Central memory CD8-positive, alpha-beta T cell (primary cell): ENCODE results near the gene GPAT2.
A peak's percentile ranks its signal among the peaks of the same experiment; 100 is the strongest.
"Not testable (repeated sequence)": the region's sequence is repeated elsewhere in the genome, so short reads cannot be mapped to it uniquely, and the experiment has no call there.

Experiments used
- ATAC-seq: fragments of 150-1000 bp; cut with Tn5 transposase; replicated peaks from 2 replicates; pipeline ENCODE4 v1.10.0; 2022; ENCODE audit warnings: mild to moderate bottlenecking, moderate FRiP score, moderate number of reproducible peaks; ENCODE audit not compliant: poor library complexity, severe bottlenecking; ENCODE audit errors: extremely low read depth
- DNase-seq, 2 donors: peaks; one replicate each; pipeline ENCODE4 v3.0.0; 2021; ENCODE audit warnings: low spot score in 2 of 2
- H3K27ac Mint-ChIP-seq: one replicate; pipeline ENCODE4 v1.8.0; 2022; ENCODE audit warnings: low read depth, mild to moderate bottlenecking, moderate library complexity, mixed read lengths
- H3K27me3 Mint-ChIP-seq: one replicate; pipeline ENCODE4 v1.8.0; 2022; ENCODE audit warnings: mixed read lengths
- H3K36me3 Mint-ChIP-seq: one replicate; pipeline ENCODE4 v1.8.0; 2022; ENCODE audit warnings: mild to moderate bottlenecking, moderate library complexity, mixed read lengths; ENCODE audit not compliant: insufficient read depth
- H3K4me1 Mint-ChIP-seq: one replicate; pipeline ENCODE4 v1.8.0; 2022; ENCODE audit warnings: mixed read lengths
- H3K4me3 Mint-ChIP-seq: one replicate; pipeline ENCODE4 v1.8.0; 2022; ENCODE audit warnings: mild to moderate bottlenecking, moderate library complexity, mixed read lengths
- H3K9me3 Mint-ChIP-seq: one replicate; pipeline ENCODE4 v1.8.0; 2022; ENCODE audit warnings: mixed read lengths

Gene GPAT2

DNA sequence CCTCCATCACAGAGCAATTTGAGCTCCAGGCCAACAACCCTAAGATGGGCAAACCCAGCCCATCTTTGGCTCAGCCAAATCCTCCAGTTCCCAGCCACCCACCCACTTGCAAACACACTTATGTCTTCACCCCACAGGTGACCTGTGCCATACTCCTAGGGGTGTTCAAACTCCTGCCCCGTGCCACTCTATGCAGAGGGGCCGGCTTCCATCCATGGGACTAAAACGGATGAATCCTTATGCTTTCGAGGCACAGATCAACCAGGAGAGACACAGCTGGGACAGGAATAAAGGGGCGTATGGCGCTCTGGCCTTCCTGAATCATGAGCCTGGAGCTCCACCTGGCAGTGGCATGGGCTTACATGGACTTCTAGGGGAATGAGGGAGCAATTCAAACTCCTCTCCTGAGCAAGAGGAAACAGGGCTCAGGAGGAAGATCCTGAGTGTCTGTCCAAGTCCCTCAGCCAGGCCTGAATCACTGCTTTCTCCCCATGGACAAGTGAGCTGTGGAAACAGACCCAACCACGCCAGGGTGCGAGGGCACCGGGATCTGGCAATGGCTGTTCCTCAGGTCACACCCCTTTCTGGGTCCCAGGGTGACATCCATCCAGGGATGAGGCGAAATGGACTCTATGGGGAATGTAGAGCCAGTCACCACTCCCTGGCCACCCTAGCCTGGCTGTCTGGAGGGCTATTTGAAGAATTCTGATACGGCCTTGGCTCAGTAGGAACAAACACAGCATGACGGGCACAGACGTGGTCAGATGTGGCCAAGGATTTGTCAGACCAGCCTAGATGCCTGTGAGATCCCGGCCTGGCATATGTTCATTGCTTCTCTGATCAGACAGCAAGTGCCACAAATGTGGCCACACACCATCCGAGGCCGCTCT lies 36.6 kb upstream of the GPAT2 start:
- not testable (repeated sequence) for ATAC-seq, H3K36me3 Mint-ChIP-seq, H3K4me3 Mint-ChIP-seq, H3K4me1 Mint-ChIP-seq, H3K27ac Mint-ChIP-seq, DNase-seq
- Mint-ChIP-seq H3K27me3 (peaks cover 14% of the 10 kb centered on the region), H3K9me3 (peaks cover 12% of the 10 kb centered on the region)

DNA sequence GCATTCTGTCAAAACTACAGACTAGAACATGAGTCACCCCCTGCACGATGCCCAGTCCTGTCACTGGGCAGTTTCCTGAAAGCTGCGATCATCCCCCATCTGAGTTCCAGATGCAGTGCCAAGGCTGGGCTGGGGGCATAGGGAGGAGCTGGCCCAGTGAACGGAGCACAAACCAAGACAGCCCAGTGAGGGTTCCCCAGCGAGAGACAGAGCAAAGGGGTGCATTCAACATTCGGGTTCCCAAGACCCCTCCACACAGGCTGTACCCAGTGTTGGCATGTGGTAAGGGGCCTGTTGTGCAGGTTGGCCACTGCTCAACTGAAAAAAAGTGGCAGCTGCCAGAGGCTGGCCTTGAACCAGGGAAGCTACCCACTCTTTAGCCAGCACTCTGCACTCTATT lies 35.6 kb upstream of the GPAT2 start:
- H3K27me3 Mint-ChIP-seq, result peaks cover 14% of the 10 kb centered on the region
- not testable (repeated sequence) for ATAC-seq, H3K4me3 Mint-ChIP-seq, H3K4me1 Mint-ChIP-seq, H3K27ac Mint-ChIP-seq, DNase-seq, H3K36me3 Mint-ChIP-seq, H3K9me3 Mint-ChIP-seq

- not testable (repeated sequence) for ATAC-seq, H3K27ac Mint-ChIP-seq, H3K4me3 Mint-ChIP-seq, H3K9me3 Mint-ChIP-seq, H3K4me1 Mint-ChIP-seq, DNase-seq, H3K36me3 Mint-ChIP-seq
- peaks cover 14% of the 10 kb centered on the region for H3K27me3 Mint-ChIP-seq
Observed at GRCh38 chr2:96069878-96070277, 35.2 kb upstream of the GPAT2 start.

DNA sequence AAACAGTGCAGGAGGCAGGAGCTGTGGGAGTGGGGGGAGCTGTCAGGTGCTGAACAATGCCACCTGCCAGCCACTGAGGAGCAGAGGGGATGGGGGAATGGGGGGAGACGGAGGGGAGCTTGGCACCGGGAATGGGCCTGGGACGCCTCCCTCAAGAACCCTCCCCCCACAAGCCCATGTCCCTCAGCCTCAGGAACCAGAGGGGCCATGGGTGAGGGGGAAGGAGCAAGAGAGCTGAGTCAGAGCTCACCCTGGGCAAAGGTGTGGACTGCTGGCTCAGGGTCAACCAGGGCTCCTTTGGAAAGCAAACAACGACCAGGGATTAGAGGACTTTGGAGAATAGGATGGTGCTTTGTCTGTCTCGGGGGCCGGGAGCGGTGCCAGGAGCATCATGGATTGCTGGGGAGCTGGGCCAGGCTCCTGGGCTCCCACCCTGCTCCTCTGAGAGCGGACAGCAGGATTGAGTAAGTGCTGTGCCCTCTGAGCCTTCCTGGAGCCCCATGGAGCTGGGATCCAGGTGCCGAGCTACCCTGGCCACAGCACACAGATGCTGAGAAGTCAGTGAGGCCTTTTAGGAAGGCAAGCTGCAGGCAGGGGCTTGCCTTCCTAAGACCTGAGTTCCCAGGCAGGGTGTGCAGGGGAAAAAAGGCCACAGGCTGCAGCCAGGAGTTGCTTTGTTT lies 33.3 kb upstream of the GPAT2 start:
- H3K27me3 Mint-ChIP-seq, result peaks cover 14% of the 10 kb centered on the region
- DNase-seq, result peak in 1 of 2 donors; percentile 9
- not testable (repeated sequence) for H3K9me3 Mint-ChIP-seq, H3K4me3 Mint-ChIP-seq, H3K4me1 Mint-ChIP-seq, ATAC-seq, H3K27ac Mint-ChIP-seq, H3K36me3 Mint-ChIP-seq

DNA sequence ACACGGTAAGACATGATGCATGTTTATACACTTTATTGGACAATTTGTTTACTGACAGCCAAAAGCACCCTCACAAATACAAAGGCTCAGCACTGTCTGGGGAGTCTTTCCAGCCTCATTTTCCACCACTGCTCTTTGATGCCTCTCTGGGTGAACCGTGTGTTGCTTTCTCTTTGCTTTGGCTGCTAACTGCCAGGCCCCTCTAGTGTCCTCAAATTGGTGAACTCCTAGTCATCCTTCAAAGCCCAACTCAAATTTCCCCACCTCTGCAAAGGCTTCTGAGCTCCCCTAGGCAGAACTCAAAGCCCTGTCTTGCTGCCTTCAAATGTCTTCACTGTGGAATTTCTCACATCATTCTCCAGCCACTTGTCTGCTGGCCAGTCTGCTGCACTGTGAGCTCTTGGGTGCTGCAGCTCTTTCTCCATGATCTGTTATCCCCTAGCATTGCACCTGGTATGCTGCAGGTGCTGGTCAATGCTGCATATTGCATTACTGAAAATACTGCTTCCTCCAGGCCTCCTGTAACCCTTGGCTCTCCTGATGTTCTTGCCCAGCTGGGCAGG lies 32.5 kb upstream of the GPAT2 start:
- H3K4me1 Mint-ChIP-seq, H3K27ac Mint-ChIP-seq, H3K36me3 Mint-ChIP-seq, H3K4me3 Mint-ChIP-seq, H3K9me3 Mint-ChIP-seq, ATAC-seq, DNase-seq: not testable (repeated sequence)
- H3K27me3 Mint-ChIP-seq, result peaks cover 14% of the 10 kb centered on the region

DNA sequence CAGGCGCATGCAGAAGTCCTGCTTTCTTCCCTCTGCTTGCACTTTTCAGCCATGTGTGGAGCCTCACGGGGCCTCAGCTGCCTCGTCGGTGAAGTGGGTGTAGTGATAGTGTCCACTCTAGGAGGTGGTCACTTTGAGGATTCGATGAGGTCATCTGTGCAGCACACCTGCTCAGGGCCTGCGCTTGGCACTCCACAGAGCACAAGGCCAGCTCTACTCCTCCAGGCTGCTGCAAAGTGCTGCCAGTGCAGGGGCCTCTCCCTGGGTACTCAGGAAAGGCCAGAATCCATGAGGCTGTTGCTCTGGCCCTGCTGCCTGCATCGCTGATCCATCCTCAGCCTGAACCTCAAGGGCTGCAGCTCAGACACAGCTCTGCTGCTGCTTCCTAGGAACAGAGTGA lies 31.8 kb upstream of the GPAT2 start:
- H3K4me1 Mint-ChIP-seq, H3K27ac Mint-ChIP-seq, H3K9me3 Mint-ChIP-seq, ATAC-seq, H3K36me3 Mint-ChIP-seq, H3K4me3 Mint-ChIP-seq, DNase-seq: not testable (repeated sequence)
- peaks cover 14% of the 10 kb centered on the region for H3K27me3 Mint-ChIP-seq

DNA sequence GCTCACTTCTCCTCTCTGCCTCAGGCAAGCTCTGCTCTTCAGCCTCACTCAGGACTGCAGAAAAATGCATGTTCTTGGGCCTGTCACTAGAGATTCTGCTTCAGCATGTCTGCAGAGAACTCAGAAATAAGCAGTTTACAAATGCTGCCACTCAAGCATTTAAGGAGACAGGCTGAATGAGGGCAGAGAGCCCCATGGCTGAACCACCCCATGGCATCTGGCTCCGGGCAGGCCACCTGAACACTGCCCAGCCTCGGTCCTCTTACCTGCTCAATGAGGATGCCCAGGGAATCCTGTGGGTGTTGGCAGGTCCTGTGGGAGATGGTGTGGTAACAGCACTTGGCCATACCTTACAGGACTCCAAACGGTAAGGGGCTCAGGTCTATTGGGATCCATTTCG lies 31.2 kb upstream of the GPAT2 start:
- H3K36me3 Mint-ChIP-seq, H3K27ac Mint-ChIP-seq, H3K4me1 Mint-ChIP-seq, ATAC-seq, DNase-seq, H3K9me3 Mint-ChIP-seq, H3K4me3 Mint-ChIP-seq: not testable (repeated sequence)
- peaks cover 11% of the 10 kb centered on the region for H3K27me3 Mint-ChIP-seq

- H3K36me3 Mint-ChIP-seq, result no peaks in the 10 kb centered on the region
- no peaks in the 10 kb centered on the region for H3K4me1 Mint-ChIP-seq
- H3K27me3 Mint-ChIP-seq, result peaks cover 6% of the 10 kb centered on the region
- no peak overlapping the region for H3K4me3 Mint-ChIP-seq
- DNase-seq (no peak), ATAC-seq (no peak)
- H3K9me3 Mint-ChIP-seq, result no peaks in the 10 kb centered on the region
- H3K27ac Mint-ChIP-seq, result no peak overlapping the region
Observed at GRCh38 chr2:96065381-96065930, 30.7 kb upstream of the GPAT2 start.

- not testable (repeated sequence) for H3K27ac Mint-ChIP-seq, H3K27me3 Mint-ChIP-seq, DNase-seq, ATAC-seq, H3K36me3 Mint-ChIP-seq, H3K4me3 Mint-ChIP-seq, H3K4me1 Mint-ChIP-seq, H3K9me3 Mint-ChIP-seq
Observed at GRCh38 chr2:96064760-96065159, 30.0 kb upstream of the GPAT2 start.

GRCh38 chr2:96064047-96064675 lies 29.4 kb upstream of the GPAT2 start:
- H3K9me3 Mint-ChIP-seq, H3K4me1 Mint-ChIP-seq, H3K27ac Mint-ChIP-seq, ATAC-seq, DNase-seq, H3K36me3 Mint-ChIP-seq, H3K4me3 Mint-ChIP-seq, H3K27me3 Mint-ChIP-seq: not testable (repeated sequence)

DNA sequence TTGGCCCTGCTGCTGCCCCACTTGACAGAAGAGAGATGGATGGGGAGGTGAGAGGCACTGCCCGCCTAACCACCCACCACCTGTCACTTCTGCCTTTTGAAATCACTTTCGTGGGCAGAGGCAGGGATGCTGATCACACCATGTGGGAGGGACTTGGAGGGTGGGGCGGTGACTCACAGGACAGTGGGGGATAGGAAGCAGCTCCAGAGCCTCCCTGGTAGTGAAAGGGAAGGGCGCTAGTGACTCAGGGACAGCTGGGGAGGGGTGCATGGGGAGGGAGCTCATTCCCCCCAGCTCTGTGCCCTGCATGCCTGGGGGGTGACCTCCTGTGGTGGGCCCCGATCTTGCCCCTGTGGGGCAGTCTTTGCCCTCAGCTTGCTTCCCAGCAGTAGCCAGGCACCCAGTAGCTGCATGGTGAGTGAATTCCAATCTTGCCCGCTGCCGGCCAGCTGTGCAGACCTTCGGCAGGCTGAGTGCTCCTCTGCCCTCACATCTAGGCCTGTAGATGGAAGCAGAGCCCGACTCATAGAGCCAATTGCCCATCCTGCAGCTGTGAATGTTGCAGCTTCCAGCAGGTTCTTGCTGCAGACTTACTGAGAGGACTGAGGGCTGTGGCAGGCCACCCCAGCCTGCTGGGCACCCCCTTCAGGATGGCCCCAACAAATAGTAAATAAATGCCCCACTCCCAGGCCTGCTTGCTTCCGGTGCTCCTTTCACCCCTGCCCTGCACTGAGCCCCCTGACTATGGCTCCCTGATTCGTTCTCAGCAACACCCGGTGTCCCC lies 28.6 kb upstream of the GPAT2 start:
- H3K4me3 Mint-ChIP-seq, H3K4me1 Mint-ChIP-seq, DNase-seq, H3K9me3 Mint-ChIP-seq, H3K36me3 Mint-ChIP-seq, H3K27ac Mint-ChIP-seq, H3K27me3 Mint-ChIP-seq: not testable (repeated sequence)
- ATAC-seq, result peak; percentile 85

GRCh38 chr2:96062483-96062882 lies 27.8 kb upstream of the GPAT2 start:
- ATAC-seq, H3K4me3 Mint-ChIP-seq, H3K27me3 Mint-ChIP-seq, DNase-seq, H3K27ac Mint-ChIP-seq, H3K9me3 Mint-ChIP-seq, H3K4me1 Mint-ChIP-seq, H3K36me3 Mint-ChIP-seq: not testable (repeated sequence)
